ENCODE data around the gene ZFAND3.

- TF ChIP-seq CTCF (IDR thresholded peaks at IDR 0.05) (no peak), ZFX (IDR thresholded peaks at IDR 0.05; ENCODE audit: borderline replicate concordance) (no peak)
Measured at GRCh38 chr6:37777272-37777834, 42.2 kb upstream of the ZFAND3 start.
